ENCODE measurements around the gene MPP2. TPM values are rescaled to one million over a fixed set of nuclear protein-coding genes. Genes with fewer than 3 reads are reported as not detected.

The MPP2 gene
- 0.16 and 0.39 TPM in 2 replicates for total RNA-seq (2014; rRNA removed; shearing (Covaris generic))
- 0.63 and 0.67 TPM in 2 replicates for total RNA-seq (2022)
- Bru-seq, nascent RNA: percentile 5 among the genes with signal in this experiment
- BruChase-seq, experiment 1, labeled RNA remaining after a 6-hour chase: percentile 10 among the genes with signal in this experiment
- BruChase-seq, experiment 2, labeled RNA remaining after a 2-hour chase: percentile 11 among the genes with signal in this experiment
- long read RNA-seq, full-length matches to known transcripts: 1 of 2 reads
- long read RNA-seq, partial matches to known transcripts: 1 of 2 reads
- long read RNA-seq, other reads (novel, unspliced or antisense): 0 of 2 reads

- H2AFZ ChIP-seq (ENCODE audit: low read length): peak within 1 kb of the TSS; percentile 52
- BruUV-seq (replicated peaks): no TSS peak
- H3K9me2 ChIP-seq (ENCODE audit: insufficient read depth, low read length): no peaks in the 10 kb centered on the region
- H3K79me2 ChIP-seq (ENCODE audit: insufficient read depth, low read depth, low read length): no peaks in the 10 kb centered on the region
- H3K4me1 ChIP-seq (ENCODE audit: insufficient read depth, low read length, poor library complexity, severe bottlenecking): peaks cover 12% of the 10 kb centered on the region
- no peaks in the 10 kb centered on the region for H3K36me3 ChIP-seq (ENCODE audit: insufficient read depth, low read length)
- no peak within 1 kb of the TSS for H3K27ac ChIP-seq (ENCODE audit: low read depth, low read length, poor library complexity, severe bottlenecking)
- H3K4me2 ChIP-seq (ENCODE audit: low read length): peak within 1 kb of the TSS; percentile 69
- H3K4me3 ChIP-seq (ENCODE audit: low read depth, low read length, poor library complexity, severe bottlenecking): peak within 1 kb of the TSS; percentile 53
- peak; percentile 68 for DNase-seq (ENCODE audit: low spot score)
- intact Hi-C loops (cut with micrococcal nuclease; ENCODE audit: unreplicated experiment): no loop called here
- ChIA-PET CTCF (ENCODE audit: unreplicated experiment) (no interaction called here), POLR2A (no interaction called here)
- TF ChIP-seq EZH2phosphoT487 (IDR thresholded peaks at IDR 0.05; ENCODE audit: borderline replicate concordance, low read depth, low read length) (no peak), CTCF (conservative IDR thresholded peaks at IDR 0.05; ENCODE audit: low read length) (no peak)
- H4K20me1 ChIP-seq (ENCODE audit: insufficient read depth, low read length): no peaks in the 10 kb centered on the region
- H3K9me3 ChIP-seq (ENCODE audit: low read length): no peaks in the 10 kb centered on the region
These were observed at the start of gene MPP2 for GRCh38 chr17:43907425-43907981. TSS of gene MPP2 (minus strand) at chr17:43907536. CDS start at chr17:43904460, 3,076 bp downstream.

GRCh38 chr17:43956222-43956621, 48.9 kb upstream of the MPP2 start:
- intact Hi-C loops (cut with micrococcal nuclease; ENCODE audit: unreplicated experiment): no loop called here
- H2AFZ ChIP-seq (ENCODE audit: low read length): no peak overlapping the region
- H4K20me1 ChIP-seq (ENCODE audit: insufficient read depth, low read length): no peaks in the 10 kb centered on the region
- no peaks in the 10 kb centered on the region for H3K9me3 ChIP-seq (ENCODE audit: low read length)
- H3K27ac ChIP-seq (ENCODE audit: low read depth, low read length, poor library complexity, severe bottlenecking): no peak overlapping the region
- no peak overlapping the region for H3K4me2 ChIP-seq (ENCODE audit: low read length)
- ChIA-PET POLR2A (interaction anchor here (0.6 kb wide), 1 partner anchor 114 kb away, joined by 5 read pairs; no protein-coding TSS in a partner anchor), CTCF (ENCODE audit: unreplicated experiment) (no interaction called here)
- no peak for DNase-seq (ENCODE audit: low spot score)
- no peaks in the 10 kb centered on the region for H3K4me1 ChIP-seq (ENCODE audit: insufficient read depth, low read length, poor library complexity, severe bottlenecking)
- TF ChIP-seq EZH2phosphoT487 (IDR thresholded peaks at IDR 0.05; ENCODE audit: borderline replicate concordance, low read depth, low read length) (no peak), CTCF (conservative IDR thresholded peaks at IDR 0.05; ENCODE audit: low read length) (no peak)
- no peak overlapping the region for H3K4me3 ChIP-seq (ENCODE audit: low read depth, low read length, poor library complexity, severe bottlenecking)
- H3K9me2 ChIP-seq (ENCODE audit: insufficient read depth, low read length): no peaks in the 10 kb centered on the region
- BruUV-seq (replicated peaks): no TSS peak
- H3K79me2 ChIP-seq (ENCODE audit: insufficient read depth, low read depth, low read length): no peaks in the 10 kb centered on the region
- no peaks in the 10 kb centered on the region for H3K36me3 ChIP-seq (ENCODE audit: insufficient read depth, low read length)

- no peak within 1 kb of the TSS for H3K4me3 ChIP-seq (ENCODE audit: low read depth, low read length, poor library complexity, severe bottlenecking)
- H4K20me1 ChIP-seq (ENCODE audit: insufficient read depth, low read length): no peaks in the 10 kb centered on the region
- H3K36me3 ChIP-seq (ENCODE audit: insufficient read depth, low read length): no peaks in the 10 kb centered on the region
- no peaks in the 10 kb centered on the region for H3K79me2 ChIP-seq (ENCODE audit: insufficient read depth, low read depth, low read length)
- no peak within 1 kb of the TSS for H3K27ac ChIP-seq (ENCODE audit: low read depth, low read length, poor library complexity, severe bottlenecking)
- TF ChIP-seq CTCF (conservative IDR thresholded peaks at IDR 0.05; ENCODE audit: low read length) (no peak), EZH2phosphoT487 (IDR thresholded peaks at IDR 0.05; ENCODE audit: borderline replicate concordance, low read depth, low read length) (no peak)
- intact Hi-C loops (cut with micrococcal nuclease; ENCODE audit: unreplicated experiment): no loop called here
- no TSS peak for BruUV-seq (replicated peaks)
- no peak within 1 kb of the TSS for H2AFZ ChIP-seq (ENCODE audit: low read length)
- no peak within 1 kb of the TSS for H3K4me2 ChIP-seq (ENCODE audit: low read length)
- no peaks in the 10 kb centered on the region for H3K4me1 ChIP-seq (ENCODE audit: insufficient read depth, low read length, poor library complexity, severe bottlenecking)
- H3K9me2 ChIP-seq (ENCODE audit: insufficient read depth, low read length): no peaks in the 10 kb centered on the region
- ChIA-PET POLR2A (no interaction called here), CTCF (ENCODE audit: unreplicated experiment) (no interaction called here)
- H3K9me3 ChIP-seq (ENCODE audit: low read length): no peaks in the 10 kb centered on the region
- DNase-seq (ENCODE audit: low spot score): no peak
These were observed 46.4 kb upstream of the MPP2 start, which contains the start of gene PYY for GRCh38 chr17:43953746-43954145. TSS of gene PYY (minus strand) at chr17:43953940. CDS start at chr17:43953483, 457 bp downstream.
